K562 (cell line): ENCODE results near the gene CNDP2. TPM values are rescaled to one million over a fixed set of nuclear protein-coding genes. Genes with fewer than 3 reads are reported as not detected.

Experiments used
- ATAC-seq: fragments of 200-7000 bp; cut with Tn5 transposase; 3 replicates; pipeline ENCODE4 v1.9.1; 2020; ENCODE audit warnings: moderate library complexity
- BruUV-seq: library from RNA; stranded (reverse); fragments of 400-500 nt; replicated peaks from 2 replicates; lab custom pipeline; 2021; lab: Mats Ljungman, UMichigan
- CTCF ChIA-PET: fragments of 300-600 bp; formaldehyde crosslinking; extraction: SDS; loops from one replicate; lab custom pipeline; 2021; ENCODE audit warnings: low intra/inter-chr PET ratio; lab: Yijun Ruan, JAX
- POLR2A ChIA-PET: fragments of 300-600, 350-650 bp; sonication (Branson Sonifier 250); formaldehyde crosslinking; extraction: SDS; loops from one replicate; lab custom pipeline; 2021; ENCODE audit warnings: antibody characterized with exemption, inconsistent platforms; lab: Yijun Ruan, JAX
- DNase-seq, 4 experiments: peaks; one replicate each; pipeline versions ENCODE4 v3.0.0 to v3.0.0-alpha.2; 2011 to 2018; ENCODE audit warnings: low spot score in 3 of 4, mixed read lengths in 3 of 4; ENCODE audit errors: extremely low read depth in 1 of 4
- FAIRE-seq: peaks from 2 replicates; lab custom pipeline; 2011; peaks lifted over from hg19 to GRCh38; lab: Jason Lieb, UNC
- H2AFZ ChIP-seq: 2 replicates; pipeline ENCODE4 v1.6.0; 2011; ENCODE audit warnings: low read depth, low read length, control low read depth, inconsistent platforms
- H3K27ac ChIP-seq: fragments of 200-600 bp; 3 replicates; pipeline ENCODE4 v1.8.0; 2011; ENCODE audit warnings: low read depth, mild to moderate bottlenecking, control low read depth, inconsistent platforms, low read length, moderate library complexity, mixed read lengths; ENCODE audit errors: extremely low read depth
- H3K27me3 ChIP-seq, 2 experiments: fragments of 300-600 bp in 1 of 2; 2 replicates in 1 of 2; 3 replicates in 1 of 2; pipeline versions ENCODE4 v1.6.0 to v1.8.0; 2011; ENCODE audit warnings: inconsistent platforms in 2 of 2, low read length in 2 of 2, mild to moderate bottlenecking in 1 of 2, mixed read lengths in 1 of 2, moderate library complexity in 1 of 2; ENCODE audit not compliant: control insufficient read depth in 2 of 2, insufficient read depth in 2 of 2
- H3K36me3 ChIP-seq: fragments of 300-600 bp; 3 replicates; pipeline ENCODE4 v1.8.0; 2011; ENCODE audit warnings: mild to moderate bottlenecking, low read length, inconsistent platforms; ENCODE audit not compliant: control insufficient read depth, insufficient read depth
- H3K4me1 ChIP-seq, 2 experiments: fragments of 200-600 bp in 1 of 2; replicated peaks in 1 of 2; 2 replicates in 1 of 2; 3 replicates in 1 of 2; pipeline versions ENCODE4 v1.5.1 to v1.8.0; 2011; ENCODE audit warnings: inconsistent platforms in 2 of 2, low read length in 2 of 2, mild to moderate bottlenecking in 1 of 2, mixed read lengths in 1 of 2, moderate library complexity in 1 of 2; ENCODE audit not compliant: control insufficient read depth in 2 of 2, insufficient read depth in 2 of 2
- H3K4me2 ChIP-seq: 2 replicates; pipeline ENCODE4 v1.6.1; 2011; ENCODE audit warnings: low read length, control low read depth, inconsistent platforms, mixed read lengths; ENCODE audit not compliant: insufficient read depth
- H3K4me3 ChIP-seq: fragments of 200-600 bp; sonication (generic), shearing (Covaris generic); 2 replicates; pipeline ENCODE4 v1.5.1; 2016; ENCODE audit warnings: control low read depth, inconsistent platforms
- H3K79me2 ChIP-seq: fragments of 200-600 bp; 3 replicates; pipeline ENCODE4 v1.8.0; 2011; ENCODE audit warnings: low read length, inconsistent platforms; ENCODE audit not compliant: control insufficient read depth, insufficient read depth
- H3K9ac ChIP-seq, 2 experiments: 2 replicates each; pipeline versions ENCODE4 v1.6.0 to v1.6.1; 2011; ENCODE audit warnings: low read depth in 2 of 2, low read length in 2 of 2, control low read depth in 1 of 2, inconsistent platforms in 1 of 2, mild to moderate bottlenecking in 1 of 2, mixed read lengths in 1 of 2; ENCODE audit not compliant: insufficient read depth in 1 of 2
- H3K9me1 ChIP-seq: one replicate; pipeline ENCODE4 v1.6.0; 2011; ENCODE audit warnings: inconsistent platforms, mild to moderate bottlenecking, low read length, moderate library complexity; ENCODE audit not compliant: control insufficient read depth, insufficient read depth
- H3K9me3 ChIP-seq: replicated peaks from 2 replicates; pipeline ENCODE4 v1.5.1; 2011; ENCODE audit warnings: low read depth, low read length, inconsistent platforms; ENCODE audit not compliant: control insufficient read depth, insufficient read depth
- H4K20me1 ChIP-seq: replicated peaks from 2 replicates; pipeline ENCODE4 v1.6.1; 2011; ENCODE audit warnings: low read length, inconsistent platforms, mixed read lengths; ENCODE audit not compliant: control insufficient read depth, insufficient read depth
- ETV1 ChIP-seq: fragments of 450-650 bp; conservative IDR thresholded peaks from 2 replicates; pipeline ENCODE4 v1.6.1; 2016; ENCODE audit warnings: missing genetic modification characterization, control low read depth, low read depth, missing compliant biosample characterization
- SRSF1 ChIP-seq: fragments of 200-400 bp; formaldehyde crosslinking; IDR thresholded peaks from 2 replicates; pipeline ENCODE4 v1.6.1; 2017; ENCODE audit warnings: mild to moderate bottlenecking, low read depth, low read length, moderate library complexity
- ZC3H11A ChIP-seq: IDR thresholded peaks from 2 replicates; pipeline ENCODE4 v1.6.1; 2012; ENCODE audit warnings: low read depth, low read length, improper control_type of control experiment
- WGBS: fragments of 100-300 bp; shearing (Covaris generic); methylation state at CpG from one replicate; pipeline ENCODE4 v1.1.6; 2016; ENCODE audit warnings: low coverage, mixed read lengths; ENCODE audit not compliant: insufficient coverage; ENCODE audit errors: missing lambda C conversion rate; 5-methylcytosine and 5-hydroxymethylcytosine counted together
- in situ Hi-C: fragments of 300-500 bp; cut with MboI; formaldehyde crosslinking; loops from 4 replicates; pipeline ENCODE4 v1.15.0; 2018; ENCODE audit warnings: inconsistent platforms, mixed read lengths
- intact Hi-C: fragments of 100-400 bp; cut with micrococcal nuclease; formaldehyde crosslinking; loops from 2 replicates; pipeline ENCODE4 v1.14.2; 2022
- polyA plus RNA-seq, 8 experiments: library from polyadenylated mRNA; depleted of rRNA in 4 of 8; stranded (reverse) in 5 of 8; unstranded in 3 of 8; fragments of >200 nt; fragmentation: Nextera tagmentation in 2 of 8; fragmentation: Illumina TruSeq in 1 of 8; extraction: Ambion mirVana in 2 of 8; extraction: Trizol in 1 of 8; gene quantifications; 2 replicates each; pipeline versions ENCODE4 v1.2.1 to v1.2.3, GENCODE V29; 2011 to 2014; ENCODE audit warnings: inconsistent platforms in 1 of 8, missing spikeins in 1 of 8
- total RNA-seq, 7 experiments: library from RNA; depleted of rRNA in 6 of 7; stranded (reverse); fragments of >200 nt in 6 of 7; fragmentation: Illumina TruSeq in 2 of 7; extraction: Trizol in 2 of 7; gene quantifications; 2 replicates each; pipeline versions ENCODE4 v1.2.1 to v1.2.3, GENCODE V29; 2011 to 2021; ENCODE audit warnings: low replicate concordance in 1 of 7
- TF ChIP-seq, protein P1 (sequence below): fragments of 200-800 bp; sonication (Bioruptor generic); IDR thresholded peaks from 2 replicates; pipeline ENCODE4 v1.6.1; 2017; ENCODE audit warnings: missing genetic modification characterization, missing compliant biosample characterization

The CNDP2 gene
- total and polyA plus RNA-seq, 9 of the 15 experiments (the other 6 are each of a cell fraction or from before 2014, with no cell fraction given) = 34.1 to 128 (median 53.8) TPM

DNA sequence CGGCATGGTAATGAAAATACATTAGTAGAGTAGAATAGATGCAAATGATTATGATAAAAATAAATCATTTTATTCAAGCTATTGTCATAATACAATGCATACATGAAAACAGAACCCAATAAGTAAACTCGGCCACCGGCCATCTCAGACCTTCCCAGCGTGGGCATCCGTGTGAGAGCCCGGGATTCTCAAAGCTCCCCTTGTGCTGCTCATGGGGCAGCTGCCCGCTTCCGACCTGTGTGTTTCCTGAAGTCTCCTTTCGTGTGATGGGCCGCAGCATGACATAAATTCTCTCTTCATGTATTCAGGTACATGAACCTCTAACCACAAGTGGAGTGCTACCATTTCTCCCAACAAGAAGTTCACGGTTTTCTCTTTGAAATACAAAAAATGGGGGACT, 13.5 kb upstream of the CNDP2 start:
- no peaks in the 10 kb centered on the region for H3K9me3 ChIP-seq
- no peak overlapping the region for H3K4me3 ChIP-seq
- no peak overlapping the region for H2AFZ ChIP-seq
- H3K27ac ChIP-seq = no peak overlapping the region
- ChIA-PET CTCF (no interaction called here), POLR2A (interaction anchor here (0.7 to 1.3 kb wide), 3 partner anchors 10 to 23 kb away, joined by 3 read pairs; no protein-coding TSS in a partner anchor)
- no TSS peak for BruUV-seq
- FAIRE-seq = no peak
- H3K4me2 ChIP-seq = no peak overlapping the region
- H3K27me3 ChIP-seq = no peaks in the 10 kb centered on the region
- no peaks in the 10 kb centered on the region for H3K79me2 ChIP-seq
- in situ Hi-C loops (no loop called here), intact Hi-C loops (no loop called here)
- TF ChIP-seq, protein P1, sequence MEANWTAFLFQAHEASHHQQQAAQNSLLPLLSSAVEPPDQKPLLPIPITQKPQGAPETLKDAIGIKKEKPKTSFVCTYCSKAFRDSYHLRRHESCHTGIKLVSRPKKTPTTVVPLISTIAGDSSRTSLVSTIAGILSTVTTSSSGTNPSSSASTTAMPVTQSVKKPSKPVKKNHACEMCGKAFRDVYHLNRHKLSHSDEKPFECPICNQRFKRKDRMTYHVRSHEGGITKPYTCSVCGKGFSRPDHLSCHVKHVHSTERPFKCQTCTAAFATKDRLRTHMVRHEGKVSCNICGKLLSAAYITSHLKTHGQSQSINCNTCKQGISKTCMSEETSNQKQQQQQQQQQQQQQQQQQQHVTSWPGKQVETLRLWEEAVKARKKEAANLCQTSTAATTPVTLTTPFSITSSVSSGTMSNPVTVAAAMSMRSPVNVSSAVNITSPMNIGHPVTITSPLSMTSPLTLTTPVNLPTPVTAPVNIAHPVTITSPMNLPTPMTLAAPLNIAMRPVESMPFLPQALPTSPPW (CRISPR knock-in tag) = no peak
- TF ChIP-seq ETV1 (tag) (no peak), SRSF1 (no peak), ZC3H11A (no peak)
- no peaks in the 10 kb centered on the region for H3K9me1 ChIP-seq
- H4K20me1 ChIP-seq = no peaks in the 10 kb centered on the region
- H3K36me3 ChIP-seq = no peaks in the 10 kb centered on the region
- DNase-seq = no peak
- H3K9ac ChIP-seq = no peak overlapping the region
- H3K4me1 ChIP-seq = peaks cover 11 to 17% of the 10 kb centered on the region in 2 experiments; a peak in 4 of 5 replicates
- no peak for ATAC-seq
- WGBS = 73% methylated on average over 7 of the region's 11 CpGs
